ENCODE measurements around the gene SNAPC2. TPM values are rescaled to one million over a fixed set of nuclear protein-coding genes. Genes with fewer than 3 reads are reported as not detected.

The SNAPC2 gene
- 16.8 and 18.5 TPM in 2 replicates for total RNA-seq

- peaks cover 14% of the 10 kb centered on the region for H3K36me3 ChIP-seq (ENCODE audit: insufficient read depth, low read length)
- H3K4me2 ChIP-seq (ENCODE audit: insufficient read depth, low read length), result peak within 1 kb of the TSS; percentile 91
- H2AFZ ChIP-seq (ENCODE audit: low read length), result peak within 1 kb of the TSS; percentile 85
- H4K20me1 ChIP-seq (ENCODE audit: insufficient read depth, low read length), result peaks cover 9% of the 10 kb centered on the region
- peaks cover 21% of the 10 kb centered on the region for H3K4me1 ChIP-seq (ENCODE audit: insufficient read depth, low read length)
- TF ChIP-seq CTCF (IDR thresholded peaks at IDR 0.05; ENCODE audit: extremely low read depth, low read depth, low read length), result no peak
- peak; percentile 100 for DNase-seq (ENCODE audit: insufficient read length, low spot score, missing footprints)
- H3K27ac ChIP-seq (ENCODE audit: low read depth, low read length), result peak within 1 kb of the TSS; percentile 91
- no peaks in the 10 kb centered on the region for H3K9me3 ChIP-seq (ENCODE audit: low read depth, low read length)
- H3K4me3 ChIP-seq (ENCODE audit: insufficient read depth, low read length), result peak within 1 kb of the TSS; percentile 80
- peaks cover 17% of the 10 kb centered on the region for H3K79me2 ChIP-seq (ENCODE audit: insufficient read depth, low read length)
- H3K27me3 ChIP-seq (ENCODE audit: insufficient read depth, low read length), result peaks cover 26% of the 10 kb centered on the region
Measured at GRCh38 chr19:7919610-7920518, at the start of gene SNAPC2. SNAPC2 (plus strand) TSS chr19:7920338; CDS start chr19:7920367, 29 bp downstream.

GRCh38 chr19:7870571-7871436 is 49.3 kb upstream of the SNAPC2 start:
- Histone ChIP-seq H3K79me2 (ENCODE audit: insufficient read depth, low read length) (no peaks in the 10 kb centered on the region), H2AFZ (ENCODE audit: low read length) (no peak overlapping the region), H3K27ac (ENCODE audit: low read depth, low read length) (no peak overlapping the region), H3K27me3 (ENCODE audit: insufficient read depth, low read length) (peaks cover 25% of the 10 kb centered on the region), H3K4me1 (ENCODE audit: insufficient read depth, low read length) (peaks cover 12% of the 10 kb centered on the region), H3K9me3 (ENCODE audit: low read depth, low read length) (no peaks in the 10 kb centered on the region), H4K20me1 (ENCODE audit: insufficient read depth, low read length) (no peaks in the 10 kb centered on the region), H3K4me3 (ENCODE audit: insufficient read depth, low read length) (no peak overlapping the region), H3K4me2 (ENCODE audit: insufficient read depth, low read length) (peak overlapping the region; percentile 91), H3K36me3 (ENCODE audit: insufficient read depth, low read length) (no peaks in the 10 kb centered on the region)
- DNase-seq (ENCODE audit: insufficient read length, low spot score, missing footprints), result peak; percentile 83
- TF ChIP-seq CTCF (IDR thresholded peaks at IDR 0.05; ENCODE audit: extremely low read depth, low read depth, low read length), result no peak

- H3K4me3 ChIP-seq (ENCODE audit: insufficient read depth, low read length), result peak overlapping the region; percentile 73
- H4K20me1 ChIP-seq (ENCODE audit: insufficient read depth, low read length), result no peaks in the 10 kb centered on the region
- no peak overlapping the region for H3K27ac ChIP-seq (ENCODE audit: low read depth, low read length)
- H2AFZ ChIP-seq (ENCODE audit: low read length), result peak overlapping the region; percentile 97
- TF ChIP-seq CTCF (IDR thresholded peaks at IDR 0.05; ENCODE audit: extremely low read depth, low read depth, low read length), result no peak
- H3K79me2 ChIP-seq (ENCODE audit: insufficient read depth, low read length), result no peaks in the 10 kb centered on the region
- peaks cover 25% of the 10 kb centered on the region for H3K27me3 ChIP-seq (ENCODE audit: insufficient read depth, low read length)
- no peaks in the 10 kb centered on the region for H3K9me3 ChIP-seq (ENCODE audit: low read depth, low read length)
- no peaks in the 10 kb centered on the region for H3K36me3 ChIP-seq (ENCODE audit: insufficient read depth, low read length)
- peak; percentile 100 for DNase-seq (ENCODE audit: insufficient read length, low spot score, missing footprints)
- peaks cover 12% of the 10 kb centered on the region for H3K4me1 ChIP-seq (ENCODE audit: insufficient read depth, low read length)
- H3K4me2 ChIP-seq (ENCODE audit: insufficient read depth, low read length), result peak overlapping the region; percentile 91
Measured at GRCh38 chr19:7871437-7872305, 48.5 kb upstream of the SNAPC2 start.
